Activated CD8-positive, alpha-beta memory T cell treated with anti-CD3 and anti-CD28 coated beads for 48 hours (primary cell): Measurements from ENCODE around the gene OPCML.

Experiments
- DNase-seq, 3 experiments: peaks; one replicate each; pipeline ENCODE4 v3.0.0-alpha.2; 2020; ENCODE audit warnings: low read depth in 2 of 3, low spot score in 2 of 3

The OPCML gene

DNA sequence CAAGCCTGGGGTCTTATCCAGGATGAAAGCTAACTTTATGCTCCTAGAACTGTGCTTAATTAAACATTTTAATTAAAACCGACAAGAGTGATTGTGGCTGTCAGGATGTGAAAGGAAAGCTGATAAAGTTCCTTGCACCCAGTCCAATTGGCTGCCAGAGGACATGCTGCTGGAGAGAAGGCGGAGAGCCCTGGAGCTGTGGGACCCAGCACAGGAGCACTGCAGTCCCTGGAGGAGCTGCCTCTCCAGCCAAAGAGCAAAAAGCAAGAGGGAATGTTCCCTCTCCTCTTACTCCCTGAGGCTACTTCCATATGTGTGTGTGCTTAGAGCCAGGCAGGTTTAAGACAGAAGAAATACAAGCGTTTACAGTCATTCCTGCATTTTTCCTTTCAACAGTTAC is 118.6 kb downstream of the OPCML start:
- DNase-seq = no peak

DNA sequence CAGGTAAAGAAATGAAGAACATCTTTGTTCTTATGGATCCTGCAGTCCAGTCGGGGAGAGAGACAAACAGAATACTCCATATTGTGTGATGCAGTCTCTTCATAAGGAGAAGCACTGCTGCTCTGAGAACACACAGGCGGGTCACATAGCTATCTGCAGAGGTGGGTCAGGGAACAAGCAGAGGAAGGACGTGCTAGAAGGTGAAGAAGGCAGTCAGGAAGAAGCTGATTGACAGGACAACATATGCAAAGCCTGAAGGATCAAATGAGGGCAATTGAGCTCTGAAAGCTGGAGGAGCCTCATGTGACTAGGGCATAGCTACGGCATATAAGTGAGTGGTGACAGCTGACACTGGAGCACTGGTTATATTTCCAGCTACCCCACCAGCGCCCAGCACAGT is 122.5 kb downstream of the OPCML start:
- no peak for DNase-seq

- DNase-seq = no peak
Observed at GRCh38 chr11:133408936-133409335, 123.4 kb downstream of the OPCML start.

DNA sequence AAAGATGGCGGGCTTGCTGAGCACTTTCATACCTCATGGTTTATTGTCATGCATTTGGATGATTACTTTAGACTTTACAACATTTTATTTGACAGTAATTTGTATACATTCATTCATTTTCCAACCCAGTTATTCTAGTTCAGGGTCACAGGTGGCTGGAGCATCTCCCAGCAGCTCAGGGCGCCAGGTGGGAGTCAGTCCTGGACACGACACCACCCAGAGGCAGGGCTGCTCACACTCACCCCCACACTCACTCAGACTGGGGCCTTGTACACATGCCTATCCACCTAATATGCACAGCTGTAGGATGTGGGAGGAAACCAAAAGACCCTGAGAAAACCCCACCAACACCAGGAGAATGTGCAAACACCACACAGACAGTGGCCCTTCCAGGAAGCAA is 123.9 kb downstream of the OPCML start:
- no peak for DNase-seq

- no peak for DNase-seq
Observed at GRCh38 chr11:133406489-133406888, 125.8 kb downstream of the OPCML start.

DNA sequence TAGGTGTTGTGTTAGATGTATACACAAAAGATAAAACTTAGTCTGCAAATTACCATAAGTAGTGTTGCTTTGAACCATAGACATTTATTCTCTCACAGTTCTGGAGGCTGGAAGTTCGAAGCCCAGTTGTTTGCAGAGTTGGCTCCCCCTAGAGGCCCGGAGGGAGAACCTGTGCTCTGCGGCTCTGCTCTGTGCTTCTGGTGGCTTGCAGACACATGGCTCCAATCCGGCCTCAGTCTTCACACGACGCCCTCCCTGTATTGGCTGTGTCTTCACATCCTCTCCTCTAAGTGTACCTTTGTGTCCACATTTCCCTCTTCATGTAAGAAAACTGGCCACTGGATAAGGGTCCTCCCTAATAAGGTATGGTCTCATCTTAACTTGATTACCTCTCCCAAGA is 128.4 kb downstream of the OPCML start:
- DNase-seq = no peak

GRCh38 chr11:133402551-133402950 is 129.8 kb downstream of the OPCML start:
- DNase-seq = no peak

DNA sequence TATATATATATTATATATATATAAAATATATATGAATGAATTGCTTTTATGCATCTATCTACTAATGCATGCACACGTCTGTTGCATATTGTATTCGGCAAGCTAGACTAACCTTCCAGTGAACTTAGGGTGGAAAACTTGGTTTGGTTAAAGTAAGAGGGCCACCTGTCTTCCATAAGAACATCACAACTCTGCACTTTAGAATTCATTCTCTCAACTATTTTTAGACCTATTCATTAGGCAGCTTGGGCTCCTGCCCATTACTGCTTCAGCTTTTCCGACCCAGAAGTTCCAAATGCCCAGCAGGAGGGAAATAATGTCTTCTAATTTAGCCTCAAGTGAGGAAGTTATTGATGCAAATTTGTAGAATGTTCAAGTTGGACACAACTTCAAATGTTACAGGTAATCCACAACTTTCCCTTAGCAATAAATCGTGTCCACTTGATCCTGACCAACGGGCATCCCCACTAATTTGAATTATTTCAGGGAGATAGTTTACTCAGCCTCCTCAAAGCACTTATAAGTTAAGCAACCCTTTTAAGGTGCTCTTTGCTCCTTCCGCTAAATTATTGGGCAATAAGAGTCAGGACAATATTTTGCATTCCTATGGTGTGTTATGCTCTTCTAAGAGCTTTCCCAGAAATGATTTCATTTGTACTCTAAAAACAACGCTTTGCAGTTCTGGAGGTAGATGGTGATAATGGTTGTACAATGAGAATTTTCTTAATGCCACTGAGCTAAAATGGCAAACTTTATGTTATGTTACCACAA is 132.3 kb downstream of the OPCML start:
- no peak for DNase-seq

DNA sequence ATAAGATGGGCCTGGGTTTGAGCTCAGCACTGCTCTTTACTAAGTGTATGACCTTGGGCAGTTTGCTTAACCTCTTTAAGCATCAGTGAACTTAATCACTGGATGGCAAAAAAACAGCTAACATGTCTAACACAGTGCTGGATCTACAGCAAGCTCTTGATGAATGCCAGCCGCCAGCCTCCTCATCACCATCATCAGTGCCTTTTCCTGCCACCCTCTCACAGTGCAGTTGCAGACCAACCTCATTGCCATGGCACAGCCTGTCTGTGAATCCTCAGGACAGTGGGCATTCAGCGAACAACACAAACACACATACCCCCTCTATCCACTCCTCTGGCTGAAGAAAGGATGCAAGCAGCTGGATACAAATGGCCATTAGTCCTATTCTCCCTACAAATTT is 133.0 kb downstream of the OPCML start:
- DNase-seq = no peak

DNA sequence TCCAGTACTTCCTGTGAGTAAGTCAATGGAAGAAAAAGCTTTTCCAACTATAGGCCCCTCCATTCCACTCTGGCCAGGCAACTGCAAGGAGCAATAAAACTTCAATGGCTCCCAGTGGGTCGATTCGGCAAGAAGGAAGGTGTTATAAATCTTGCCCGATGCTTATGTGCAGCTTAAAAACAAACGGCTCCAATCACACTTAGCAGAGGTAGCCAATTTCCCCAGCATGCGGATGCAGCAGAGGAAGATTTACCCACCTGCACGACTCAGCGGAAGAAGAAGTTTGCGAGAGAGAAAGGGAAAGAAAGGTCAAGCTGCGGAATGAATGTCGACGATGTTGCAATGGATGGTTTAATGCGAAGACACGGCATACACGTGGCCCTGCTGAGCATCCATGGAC is 141.5 kb downstream of the OPCML start:
- DNase-seq = no peak

- DNase-seq = no peak
Observed at GRCh38 chr11:133388975-133389568, 143.2 kb downstream of the OPCML start.

GRCh38 chr11:133388260-133388659 is 144.0 kb downstream of the OPCML start:
- DNase-seq = no peak

GRCh38 chr11:133386852-133387251 is 145.4 kb downstream of the OPCML start:
- DNase-seq = no peak

DNA sequence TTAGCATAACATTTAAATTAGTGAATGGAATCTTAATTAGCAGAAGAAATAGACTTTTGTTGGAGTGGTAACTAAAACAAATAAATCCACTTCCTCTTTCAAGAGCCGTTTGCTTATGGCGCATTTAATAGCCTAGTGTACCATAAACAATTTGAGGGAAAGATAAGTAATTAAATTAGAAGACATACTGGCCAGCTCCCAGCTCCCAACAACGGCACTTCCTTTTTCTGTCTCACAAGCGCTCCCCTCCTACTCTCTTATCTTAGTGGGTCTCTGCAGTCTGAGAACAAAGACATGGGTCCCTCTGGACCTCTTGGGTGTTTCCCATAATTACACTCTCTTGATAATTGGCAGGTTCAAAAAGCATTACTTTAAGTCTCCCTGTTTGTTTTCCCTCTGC is 146.0 kb downstream of the OPCML start:
- no peak for DNase-seq

DNA sequence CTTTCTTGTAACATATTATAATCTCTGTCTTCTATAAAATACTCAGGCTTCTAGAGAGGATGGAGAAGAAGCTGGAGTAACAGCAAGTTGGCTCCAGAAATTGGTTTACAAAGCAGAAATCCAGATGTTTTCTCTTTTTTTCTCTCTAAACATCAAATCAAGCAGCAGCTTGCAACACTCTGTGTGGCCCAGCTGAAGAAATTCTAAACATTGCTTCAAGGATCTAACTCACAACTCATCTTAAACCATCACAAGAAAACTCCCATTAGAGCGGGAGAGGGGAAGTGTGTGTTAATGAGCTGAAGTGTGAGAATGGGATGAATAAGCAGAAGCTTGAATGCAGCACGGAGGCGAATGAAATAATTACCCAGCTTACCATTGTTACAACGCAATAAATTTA is 146.5 kb downstream of the OPCML start:
- no peak for DNase-seq

DNA sequence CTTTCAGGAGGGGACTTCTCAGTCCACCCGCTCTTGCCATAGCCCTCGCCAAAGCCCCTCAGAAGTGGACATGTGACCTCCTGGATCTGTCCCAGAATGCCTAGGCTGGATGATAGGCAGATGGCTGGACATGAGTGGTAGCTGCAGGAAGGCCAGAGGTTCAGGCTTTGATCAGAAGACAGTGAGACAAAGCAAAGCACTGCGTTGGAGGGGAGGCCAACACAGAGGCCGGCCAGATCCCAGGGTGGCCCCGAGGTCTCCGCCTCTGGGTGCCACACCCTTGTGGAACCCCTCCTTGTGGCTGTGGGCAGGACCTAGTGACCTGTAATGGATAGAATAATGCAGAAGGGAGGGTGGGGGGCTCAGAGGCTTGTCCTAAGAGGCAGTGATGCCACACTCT is 147.6 kb downstream of the OPCML start:
- no peak for DNase-seq

- DNase-seq = no peak
Observed at GRCh38 chr11:133383689-133384088, 148.6 kb downstream of the OPCML start.

- DNase-seq = no peak
Observed at GRCh38 chr11:133383201-133383600, 149.1 kb downstream of the OPCML start.

DNA sequence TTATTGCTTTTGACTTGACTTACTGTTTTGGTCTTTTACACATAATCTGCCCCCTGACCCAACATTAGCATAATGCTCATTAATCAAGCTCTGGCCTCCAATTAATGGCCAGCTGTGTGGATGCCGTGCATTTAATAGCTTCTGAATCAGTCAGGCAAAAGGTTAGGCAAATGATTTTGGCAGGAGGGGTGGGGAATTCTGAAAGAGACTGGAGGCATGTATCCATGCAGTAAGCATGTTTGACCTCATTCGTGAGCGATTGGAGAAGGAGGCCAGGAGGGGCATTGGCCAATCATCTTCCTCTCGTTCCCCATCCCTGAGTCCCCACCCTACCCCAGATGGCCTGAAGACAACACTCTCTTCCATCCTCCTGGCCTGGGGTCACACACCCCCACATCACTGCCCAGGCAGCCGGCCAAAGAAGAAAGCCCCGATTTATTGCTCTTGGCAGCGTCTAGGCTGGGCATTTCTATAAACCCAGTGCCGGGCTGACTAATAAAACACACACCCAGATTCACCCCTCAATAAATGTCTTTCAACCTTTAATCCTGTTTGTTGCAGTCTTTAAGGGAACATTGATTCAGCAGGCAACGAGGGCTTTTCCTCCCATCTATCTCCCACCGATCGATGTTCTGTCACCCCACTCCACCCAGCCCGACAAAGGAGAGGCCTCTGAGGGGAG is 150.0 kb downstream of the OPCML start:
- no peak for DNase-seq

DNA sequence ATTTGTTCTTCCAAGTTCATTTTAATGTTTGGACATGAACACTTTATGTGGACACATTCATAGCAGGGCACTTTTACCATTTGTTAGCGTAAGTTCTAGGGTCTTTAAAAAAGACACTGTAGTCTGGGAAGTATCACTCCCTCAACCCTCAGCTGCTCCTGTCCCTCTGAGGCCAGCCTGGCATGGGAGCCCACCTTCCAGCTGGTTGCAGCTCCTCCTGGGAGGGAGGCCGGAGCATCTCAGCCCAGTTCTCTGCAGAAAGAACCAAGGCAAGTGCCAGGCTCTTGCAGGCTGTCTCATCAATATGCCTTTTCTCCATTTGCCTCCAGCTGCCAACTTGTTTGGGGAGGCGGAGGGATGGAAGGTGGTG is 150.6 kb downstream of the OPCML start:
- no peak for DNase-seq

- DNase-seq = no peak
Observed at GRCh38 chr11:133366147-133366546, 166.2 kb downstream of the OPCML start.

- no peak for DNase-seq
Observed at GRCh38 chr11:133362916-133363315, 169.4 kb downstream of the OPCML start.

GRCh38 chr11:133362156-133362555 is 170.1 kb downstream of the OPCML start:
- no peak for DNase-seq
